ENCODE results near the gene PTGDS. TPM values are rescaled to one million over a fixed set of nuclear protein-coding genes. Genes with fewer than 3 reads are reported as not detected.
A peak's percentile ranks its signal among the peaks of the same experiment; 100 is the strongest.

The PTGDS gene
- total and polyA plus RNA-seq, 10 donors: 134 to 1,396 (median 412) TPM

GRCh38 chr9:136972335-136972734, 5.0 kb upstream of the PTGDS start:
- H3K27me3 ChIP-seq (replicated peaks in 1 of 7): peaks cover 0 to 20% (median under 1%) of the 10 kb centered on the region in 7 donors

GRCh38 chr9:136972743-136973142, 4.6 kb upstream of the PTGDS start:
- H3K4me3 ChIP-seq: no peak overlapping the region
- peak overlapping the region in 5 of 8 donors; percentile 74 to 84 (median 79) for H3K27ac ChIP-seq
- H3K4me1 ChIP-seq: peaks cover 19 to 73% (median 51%) of the 10 kb centered on the region in 6 donors
- H3K9me3 ChIP-seq: no peaks in the 10 kb centered on the region
- H3K27me3 ChIP-seq (replicated peaks in 1 of 7): peaks cover 0 to 25% (median 5%) of the 10 kb centered on the region in 7 donors
- 58 to 68% (median 68%) methylated on average over 12 to 13 of the region's 13 CpGs for WGBS, 5 donors
- no peak for DNase-seq
- intact Hi-C loops (cut with DNase I; ENCODE audit: low total_unique reads): no loop called here
- no peaks in the 10 kb centered on the region for H3K36me3 ChIP-seq
- peak in 1 of 3 donors; percentile 20 for TF ChIP-seq POLR2AphosphoS5 (IDR thresholded peaks at IDR 0.05)
- TF ChIP-seq CTCF (IDR thresholded peaks at IDR 0.05 in 8 of 11, conservative IDR thresholded peaks at IDR 0.05 in 3 of 11): no peak

More at GRCh38 chr9:136972335-136972734, 5.0 kb upstream of the PTGDS start:
- WGBS, 5 donors: 70 to 83% (median 78%) methylated on average over 4 to 11 of the region's 11 CpGs
- peak overlapping the region in 1 of 8 donors; percentile 84 for H3K27ac ChIP-seq
- H3K4me3 ChIP-seq: no peak overlapping the region
- peaks cover 19 to 69% (median 48%) of the 10 kb centered on the region in 6 donors for H3K4me1 ChIP-seq
- intact Hi-C loops (cut with DNase I; ENCODE audit: low total_unique reads): no loop called here
- DNase-seq: no peak
- no peaks in the 10 kb centered on the region for H3K36me3 ChIP-seq
- H3K9me3 ChIP-seq: no peaks in the 10 kb centered on the region
- TF ChIP-seq CTCF (IDR thresholded peaks at IDR 0.05 in 8 of 11, conservative IDR thresholded peaks at IDR 0.05 in 3 of 11) (no peak), POLR2AphosphoS5 (IDR thresholded peaks at IDR 0.05) (no peak), POLR2A (IDR thresholded peaks at IDR 0.05) (no peak)

- WGBS, 5 donors: 69 to 87% (median 79%) methylated on average over 27 to 29 of the region's 29 CpGs
- TF ChIP-seq POLR2A (IDR thresholded peaks at IDR 0.05) (no peak), POLR2AphosphoS5 (IDR thresholded peaks at IDR 0.05) (no peak), CTCF (IDR thresholded peaks at IDR 0.05 in 8 of 11, conservative IDR thresholded peaks at IDR 0.05 in 3 of 11) (no peak)
- DNase-seq: no peak
- peak overlapping the region in 7 of 8 donors; percentile 27 to 84 (median 77) for H3K27ac ChIP-seq
- intact Hi-C loops (cut with DNase I; ENCODE audit: low total_unique reads): no loop called here
- peaks cover 19 to 76% (median 55%) of the 10 kb centered on the region in 6 donors for H3K4me1 ChIP-seq
- no peaks in the 10 kb centered on the region for H3K9me3 ChIP-seq
- H3K4me3 ChIP-seq: no peak overlapping the region
- H3K27me3 ChIP-seq (replicated peaks in 1 of 7): peaks cover 0 to 35% (median 9%) of the 10 kb centered on the region in 7 donors
- H3K36me3 ChIP-seq: no peaks in the 10 kb centered on the region
Observed at GRCh38 chr9:136973618-136974617, 3.4 kb upstream of the PTGDS start.
